Right lung (tissue), 5 donors: ENCODE measurements around the gene DTD1. TPM values are rescaled to one million over a fixed set of nuclear protein-coding genes. Genes with fewer than 3 reads are reported as not detected.

Source experiments
- DNase-seq, 2 donors: peaks; one replicate each; pipeline ENCODE4 v3.0.0-alpha.2; 2013
- polyA plus RNA-seq, 5 donors: library from polyadenylated mRNA; unstranded; fragments of 120-200 nt; gene quantifications; one replicate each; pipeline versions ENCODE4 v1.2.1 to v1.2.3, GENCODE V29; 2013; ENCODE audit warnings: inconsistent platforms in 1 of 5, low replicate concordance in 1 of 5; ENCODE audit not compliant: insufficient read length in 5 of 5, insufficient read depth in 1 of 5

The DTD1 gene
- polyA plus RNA-seq, 5 donors, result 22.3 to 29.6 (median 25.4) TPM

- DNase-seq, result no peak
Observed at GRCh38 chr20:18611492-18611891, 23.6 kb downstream of the DTD1 start.

- DNase-seq, result no peak
Observed at GRCh38 chr20:18613553-18613952, 25.7 kb downstream of the DTD1 start.

GRCh38 chr20:18614244-18614643 is 26.4 kb downstream of the DTD1 start:
- DNase-seq, result no peak

- peak; percentile 40 to 42 for DNase-seq
Observed at GRCh38 chr20:18615020-18615650, 27.3 kb downstream of the DTD1 start.

DNA sequence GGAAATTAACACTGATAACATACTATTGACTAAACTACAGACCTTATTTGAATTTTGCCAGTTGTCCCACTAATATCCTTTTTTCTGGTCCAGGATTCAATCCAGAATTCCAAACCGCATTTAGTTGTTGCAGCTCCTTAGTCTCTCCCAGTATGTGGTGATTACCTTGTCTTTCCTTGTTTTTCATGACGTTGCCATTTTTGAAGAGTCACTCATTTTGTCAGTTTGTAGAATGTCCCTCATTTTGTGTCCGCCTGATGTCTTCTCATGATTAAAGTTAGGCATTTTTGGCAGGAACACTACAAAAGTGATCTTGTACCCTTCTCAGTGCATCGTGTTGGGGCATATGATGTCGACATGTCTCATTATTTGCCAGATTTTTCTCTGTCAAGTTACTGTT is 33.1 kb downstream of the DTD1 start:
- no peak for DNase-seq

GRCh38 chr20:18623156-18623910 is 35.5 kb downstream of the DTD1 start:
- DNase-seq, result no peak

DNA sequence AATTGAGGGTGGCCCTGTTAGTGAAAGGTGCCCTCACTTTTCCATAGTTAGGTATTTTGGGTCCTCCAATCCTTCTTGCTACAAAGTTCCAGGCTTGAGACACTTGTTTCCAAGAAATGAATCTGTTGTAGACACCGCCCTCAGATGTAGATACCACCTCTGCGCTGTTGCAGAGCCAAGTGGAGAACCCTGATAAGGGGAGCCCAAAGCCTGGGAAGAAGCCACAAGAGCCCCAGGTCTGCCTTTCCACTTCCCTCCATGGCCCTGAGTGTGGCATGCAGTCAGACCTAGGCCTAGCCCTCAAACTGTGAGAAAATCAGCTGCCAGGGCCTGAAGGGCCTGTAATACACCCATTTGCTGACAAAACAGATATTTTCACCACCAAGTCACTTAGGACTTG is 37.1 kb downstream of the DTD1 start:
- no peak for DNase-seq

- DNase-seq, result no peak
Observed at GRCh38 chr20:18625907-18626655, 38.2 kb downstream of the DTD1 start.

DNA sequence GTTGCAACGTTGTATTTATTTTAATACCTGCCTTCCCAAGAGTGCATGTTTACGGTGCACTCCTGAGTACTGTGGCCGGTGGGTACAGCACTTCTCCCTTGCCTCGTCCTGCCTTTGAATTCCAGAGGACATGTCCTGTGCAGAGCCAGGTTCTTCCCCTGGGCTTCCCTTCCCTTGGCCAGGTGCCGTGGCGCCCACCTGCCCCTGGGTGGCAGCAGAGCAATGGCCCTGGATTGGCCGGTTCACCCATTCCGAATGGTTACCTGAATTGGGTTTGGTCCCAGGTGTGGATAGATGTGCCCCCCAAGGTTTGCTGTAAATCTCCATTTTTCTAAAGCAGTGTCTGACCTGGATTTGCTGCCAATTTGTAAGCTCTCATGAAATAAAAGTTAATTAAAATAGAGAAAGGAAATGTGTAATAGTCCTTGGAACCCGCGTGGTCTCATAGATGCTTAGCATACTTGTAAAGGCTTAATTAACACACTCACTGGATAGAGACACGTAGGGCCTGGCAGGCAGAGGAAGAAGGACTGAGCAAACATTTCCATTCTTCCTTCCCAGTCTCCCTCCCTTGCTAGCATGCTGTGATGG is 40.6 kb downstream of the DTD1 start:
- no peak for DNase-seq

DNA sequence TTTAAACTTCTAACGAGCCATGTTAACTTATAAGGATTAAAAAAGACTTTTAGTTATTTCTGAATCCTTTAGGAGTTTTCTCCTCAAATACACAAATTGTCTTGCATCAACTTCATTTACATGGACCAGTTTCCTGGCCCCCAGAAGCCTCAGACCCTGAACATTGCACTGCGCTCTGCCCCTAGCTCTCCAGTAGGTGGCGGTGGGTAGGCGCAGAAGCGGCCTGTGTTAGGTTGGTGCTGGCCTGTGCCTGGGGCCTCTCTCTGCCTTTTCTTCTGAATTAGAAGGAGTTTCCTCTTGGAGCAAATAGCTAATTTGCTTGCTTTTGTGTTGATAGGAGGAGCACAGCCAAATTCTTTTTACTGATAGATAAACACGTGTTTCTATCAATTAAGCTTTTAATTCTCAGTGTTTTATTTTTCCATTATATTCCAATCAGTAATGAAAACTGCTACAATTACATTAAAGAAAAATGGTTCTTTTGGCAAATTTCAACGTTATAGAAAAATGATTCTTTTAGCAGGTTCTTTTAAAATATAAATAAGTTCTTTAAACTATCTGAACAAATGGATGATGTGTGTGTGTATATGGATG is 44.4 kb downstream of the DTD1 start:
- DNase-seq, result peak; percentile 20 to 51

- DNase-seq, result no peak
Observed at GRCh38 chr20:18633411-18633810, 45.6 kb downstream of the DTD1 start.

GRCh38 chr20:18634501-18634900 is 46.6 kb downstream of the DTD1 start:
- no peak for DNase-seq

- DNase-seq, result no peak
Observed at GRCh38 chr20:18635380-18635779, 47.5 kb downstream of the DTD1 start.

GRCh38 chr20:18637224-18637623 is 49.4 kb downstream of the DTD1 start:
- no peak for DNase-seq

GRCh38 chr20:18638768-18639167 is 50.9 kb downstream of the DTD1 start:
- no peak for DNase-seq

- DNase-seq, result no peak
Observed at GRCh38 chr20:18639501-18639979, 51.7 kb downstream of the DTD1 start.

DNA sequence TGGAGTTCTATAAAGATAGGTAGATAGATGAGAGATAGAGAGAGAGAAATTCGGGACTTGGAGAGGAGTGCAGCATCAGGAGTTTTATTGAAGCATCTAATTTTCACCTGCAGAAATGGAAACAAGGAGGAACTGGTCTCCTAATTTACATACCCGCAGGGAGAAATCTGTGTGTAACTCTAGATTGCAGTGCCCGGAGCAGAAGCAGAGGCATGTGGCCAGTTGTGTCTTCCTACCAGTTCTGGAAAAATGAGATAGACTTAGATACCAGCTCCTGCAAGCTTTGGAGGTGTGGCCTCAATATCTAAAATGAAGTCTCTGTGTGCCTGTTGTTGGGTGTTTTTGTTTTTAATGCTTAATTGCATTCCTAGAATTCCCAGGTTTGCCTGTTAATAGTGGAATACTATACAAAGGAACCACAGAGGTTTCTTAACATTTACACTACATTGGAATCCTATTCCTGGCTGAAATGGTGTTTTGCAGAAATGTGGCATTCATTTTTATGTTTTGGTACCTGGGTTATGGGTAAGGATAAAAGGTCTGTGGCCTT is 57.4 kb downstream of the DTD1 start:
- no peak for DNase-seq

- no peak for DNase-seq
Observed at GRCh38 chr20:18645851-18646250, 58.0 kb downstream of the DTD1 start.

- DNase-seq, result no peak
Observed at GRCh38 chr20:18647777-18648176, 59.9 kb downstream of the DTD1 start.

- DNase-seq, result no peak
Observed at GRCh38 chr20:18650224-18650623, 62.4 kb downstream of the DTD1 start.

GRCh38 chr20:18653736-18654447 is 66.0 kb downstream of the DTD1 start:
- DNase-seq, result no peak
